Measurements from ENCODE around the gene PLXNA4. TPM values are rescaled to one million over a fixed set of nuclear protein-coding genes. Genes with fewer than 3 reads are reported as not detected.

Gene PLXNA4
- total RNA-seq, 1 experiment from 2014 or later: 0.10 TPM

GRCh38 chr7:132187391-132187790, 388.9 kb downstream of the PLXNA4 start:
- in situ Hi-C loops (cut with HindIII; ENCODE audit: low pct_unique_long_range_greater_than_20kb, low sequenced_read_pairs): no loop called here

GRCh38 chr7:132185150-132185549, 391.1 kb downstream of the PLXNA4 start:
- in situ Hi-C loops (cut with HindIII; ENCODE audit: low pct_unique_long_range_greater_than_20kb, low sequenced_read_pairs) (no loop called here), intact Hi-C loops (cut with micrococcal nuclease; ENCODE audit: unreplicated experiment) (no loop called here)
- BruUV-seq (replicated peaks): no TSS peak
- H3K27me3 ChIP-seq (ENCODE audit: control insufficient read depth, insufficient read depth, low read length): no peaks in the 10 kb centered on the region; the same call in 1 of the 2 replicates
- ATAC-seq (no peak), DNase-seq (ENCODE audit: low read depth, low spot score) (no peak)
- no peak overlapping the region for H3K4me3 ChIP-seq (ENCODE audit: low read depth in 2 of 2, low read length in 2 of 2)
- H3K36me3 ChIP-seq (ENCODE audit: control insufficient read depth, insufficient read depth, low read length): no peaks in the 10 kb centered on the region
- TF ChIP-seq CTCF (IDR thresholded peaks at IDR 0.05) (no peak), TCF7L2 (IDR thresholded peaks at IDR 0.05; ENCODE audit: low read depth, low read length) (no peak), REST (IDR thresholded peaks at IDR 0.05; ENCODE audit: insufficient read depth in 1 of 2, low read depth in 2 of 2, low read length in 1 of 2) (no peak), SIN3A (IDR thresholded peaks at IDR 0.05; ENCODE audit: borderline replicate concordance, insufficient read depth, low read depth, low read length) (no peak), POLR2AphosphoS5 (IDR thresholded peaks at IDR 0.05; ENCODE audit: low read depth, low read length) (no peak)
- no peak overlapping the region for H3K27ac ChIP-seq (ENCODE audit: low read length)
- CTCF ChIA-PET: no interaction called here
- POLR2A ChIA-PET: no interaction called here
- no peaks in the 10 kb centered on the region for H3K4me1 ChIP-seq (ENCODE audit: control insufficient read depth, insufficient read depth, low read length)
- no peaks in the 10 kb centered on the region for H3K9me3 ChIP-seq (ENCODE audit: control insufficient read depth, insufficient read depth, low read depth, low read length)

More at GRCh38 chr7:132187391-132187790, 388.9 kb downstream of the PLXNA4 start:
- no peak for ATAC-seq
- Histone ChIP-seq H3K27ac (ENCODE audit: low read length) (no peak overlapping the region), H3K4me3 (ENCODE audit: low read depth in 2 of 2, low read length in 2 of 2) (no peak overlapping the region), H3K9me3 (ENCODE audit: control insufficient read depth, insufficient read depth, low read depth, low read length) (no peaks in the 10 kb centered on the region), H3K36me3 (ENCODE audit: control insufficient read depth, insufficient read depth, low read length) (no peaks in the 10 kb centered on the region), H3K27me3 (ENCODE audit: control insufficient read depth, insufficient read depth, low read length) (no peaks in the 10 kb centered on the region; the same call in 1 of the 2 replicates), H3K4me1 (ENCODE audit: control insufficient read depth, insufficient read depth, low read length) (no peaks in the 10 kb centered on the region)
- POLR2A ChIA-PET: no interaction called here
- BruUV-seq (replicated peaks): no TSS peak
- no peak for TF ChIP-seq SIN3A (IDR thresholded peaks at IDR 0.05; ENCODE audit: borderline replicate concordance, insufficient read depth, low read depth, low read length)
- no peak for TF ChIP-seq POLR2AphosphoS5 (IDR thresholded peaks at IDR 0.05; ENCODE audit: low read depth, low read length)
- TF ChIP-seq REST (IDR thresholded peaks at IDR 0.05; ENCODE audit: insufficient read depth in 1 of 2, low read depth in 2 of 2, low read length in 1 of 2): no peak
- TF ChIP-seq TCF7L2 (IDR thresholded peaks at IDR 0.05; ENCODE audit: low read depth, low read length): no peak
- TF ChIP-seq CTCF (IDR thresholded peaks at IDR 0.05): no peak
- DNase-seq (ENCODE audit: low read depth, low spot score): no peak
- intact Hi-C loops (cut with micrococcal nuclease; ENCODE audit: unreplicated experiment): no loop called here
- CTCF ChIA-PET: no interaction called here

Measured in Panc1 (cell line).